HepG2 (cell line): Measurements from ENCODE around the gene GSKIP. TPM values are rescaled to one million over a fixed set of nuclear protein-coding genes. Genes with fewer than 3 reads are reported as not detected.

Experiments used
- FOXK1 ChIP-seq: sonication (generic); formaldehyde crosslinking; IDR thresholded peaks from 2 replicates; pipeline ENCODE4 v1.4.0; 2020; ENCODE audit warnings: low read depth, missing genetic modification reagents, borderline replicate concordance
- GTF2F1 ChIP-seq: fragments of 150-350 bp; IDR thresholded peaks from 2 replicates; pipeline ENCODE4 v1.6.1; 2014; ENCODE audit warnings: low read length
- MED8 ChIP-seq: sonication (generic); formaldehyde crosslinking; IDR thresholded peaks from 2 replicates; pipeline ENCODE4 v1.8.1; 2023; ENCODE audit warnings: mild to moderate bottlenecking, missing genetic modification reagents; ENCODE audit not compliant: insufficient replicate concordance
- NFATC3 ChIP-seq: sonication (generic); formaldehyde crosslinking; IDR thresholded peaks from 2 replicates; pipeline ENCODE4 v1.5.1; 2020; ENCODE audit warnings: mild to moderate bottlenecking, missing genetic modification reagents
- NFE2 ChIP-seq: sonication (generic); formaldehyde crosslinking; IDR thresholded peaks from 2 replicates; pipeline ENCODE4 v1.4.0; 2020; ENCODE audit warnings: missing genetic modification reagents
- NFKB2 ChIP-seq: sonication (generic); formaldehyde crosslinking; IDR thresholded peaks from 2 replicates; pipeline ENCODE4 v1.4.0; 2020; ENCODE audit warnings: missing genetic modification reagents, borderline replicate concordance
- NONO ChIP-seq, 2 experiments: fragments of 450-650 bp in 1 of 2; sonication (generic) in 1 of 2; formaldehyde crosslinking in 1 of 2; IDR thresholded peaks in 1 of 2; conservative IDR thresholded peaks in 1 of 2; 2 replicates each; pipeline versions ENCODE4 v1.6.1 to v1.8.0; 2017 to 2022; ENCODE audit warnings: mild to moderate bottlenecking in 1 of 2, missing genetic modification reagents in 1 of 2, moderate library complexity in 1 of 2
- PRPF4 ChIP-seq: fragments of 200-400 bp; formaldehyde crosslinking; IDR thresholded peaks from 2 replicates; pipeline ENCODE4 v1.6.1; 2016; ENCODE audit warnings: low read length, low read depth; ENCODE audit not compliant: poor library complexity, severe bottlenecking
- ZMAT3 ChIP-seq: sonication (generic); formaldehyde crosslinking; conservative IDR thresholded peaks from 2 replicates; pipeline ENCODE4 v1.7.0; 2021; ENCODE audit warnings: missing genetic modification reagents
- ZNF3 ChIP-seq: IDR thresholded peaks from 2 replicates; pipeline ENCODE4 v1.7.0; 2017; ENCODE audit warnings: inconsistent platforms
- ZNF83 ChIP-seq: sonication (generic); formaldehyde crosslinking; IDR thresholded peaks from 2 replicates; pipeline ENCODE4 v1.4.0; 2020; ENCODE audit warnings: missing genetic modification reagents, mild to moderate bottlenecking, borderline replicate concordance
- polyA plus RNA-seq, 8 experiments: library from polyadenylated mRNA; depleted of rRNA in 3 of 8; stranded (reverse) in 7 of 8; unstranded in 1 of 8; fragments of >200 nt; fragmentation: Illumina TruSeq in 4 of 8; extraction: Trizol in 4 of 8; gene quantifications; 2 replicates each; pipeline versions ENCODE4 v1.2.1 to v1.2.3, GENCODE V29; 2011 to 2016; ENCODE audit warnings: low read depth in 4 of 8, missing spikeins in 1 of 8, mixed read lengths in 1 of 8; ENCODE audit not compliant: insufficient read depth in 1 of 8
- total RNA-seq, 5 experiments: library from RNA; depleted of rRNA; stranded (reverse); fragments of >200 nt; fragmentation: Illumina TruSeq; extraction: Trizol; gene quantifications; 2 replicates each; pipeline ENCODE4 v1.2.3, GENCODE V29; 2016; ENCODE audit warnings: low read depth in 1 of 5
- TF ChIP-seq, protein P1 (sequence below): sonication (generic); formaldehyde crosslinking; IDR thresholded peaks from 2 replicates; pipeline ENCODE4 v1.8.1; 2023; ENCODE audit warnings: mild to moderate bottlenecking, missing genetic modification reagents, borderline replicate concordance
- TF ChIP-seq, protein P2 (sequence below): sonication (generic); formaldehyde crosslinking; IDR thresholded peaks from 2 replicates; pipeline ENCODE4 v1.4.0; 2020; ENCODE audit warnings: mild to moderate bottlenecking, low read depth, missing genetic modification reagents
- TF ChIP-seq, protein P3 (sequence below): IDR thresholded peaks from 2 replicates; pipeline ENCODE4 v1.6.1; 2016; ENCODE audit warnings: mild to moderate bottlenecking
- TF ChIP-seq, protein P4 (sequence below), 2 experiments: fragments of 450-650 bp in 1 of 2; sonication (generic) in 1 of 2; formaldehyde crosslinking in 1 of 2; IDR thresholded peaks; 2 replicates each; pipeline versions ENCODE4 v1.6.1 to v1.8.0; 2016 to 2022; ENCODE audit warnings: antibody characterized with exemption in 1 of 2, mild to moderate bottlenecking in 1 of 2, missing genetic modification reagents in 1 of 2

Gene GSKIP
- total and polyA plus RNA-seq, 2 of the 13 experiments (the other 11 are each of a cell fraction or from before 2014, with no cell fraction given), result 12.5 to 27.3 TPM

DNA sequence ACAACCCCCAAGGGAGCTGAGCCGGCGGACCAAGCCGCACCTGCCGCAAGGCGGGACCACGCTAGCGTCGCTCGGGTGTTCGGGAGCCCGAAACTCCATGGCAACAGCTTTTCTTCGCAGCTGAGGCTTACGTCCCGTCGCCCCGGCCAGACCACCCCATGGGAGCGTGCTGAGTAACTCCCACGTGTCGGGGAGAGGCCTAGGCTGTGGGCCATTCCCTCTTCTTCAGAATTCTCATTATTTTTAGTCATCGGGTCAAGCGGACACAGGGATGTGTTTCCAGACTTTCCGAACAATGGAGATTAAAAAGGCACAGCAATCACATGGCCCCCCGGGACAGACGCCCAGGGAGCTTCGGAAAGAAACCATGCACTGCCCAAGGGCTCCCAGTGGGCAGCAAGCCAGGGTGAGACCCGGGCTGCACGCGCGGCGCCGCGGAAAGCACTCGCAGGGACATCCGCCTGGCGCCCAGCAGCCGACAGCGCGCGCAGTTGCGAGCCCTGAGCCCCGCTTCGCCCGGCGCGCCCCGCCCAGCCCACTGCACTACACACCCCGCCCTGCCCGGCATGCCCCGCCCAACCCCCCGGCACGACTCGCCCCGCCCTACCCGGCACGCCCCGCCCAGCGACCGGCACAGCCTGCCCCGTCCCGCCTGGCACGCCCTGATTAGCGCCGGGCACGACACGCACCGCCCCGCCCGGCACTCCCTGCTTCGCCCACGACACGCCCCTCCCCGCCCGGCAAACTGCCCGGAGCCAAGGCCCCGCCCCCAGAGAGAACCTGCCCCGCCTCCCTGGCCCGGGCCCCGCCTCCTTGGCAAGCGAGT, 28.2 kb downstream of the GSKIP start (continued):
- TF ChIP-seq GTF2F1 (no peak), NFATC3 (CRISPR knock-in tag) (peak; percentile 33; the same call in 1 of the 2 replicates), NONO (IDR thresholded peaks at IDR 0.05) (no peak), NONO (CRISPR knock-in tag; conservative IDR thresholded peaks at IDR 0.05) (peak; percentile 56; the same call in 1 of the 2 replicates), ZNF3 (CRISPR knock-in tag) (no peak), PRPF4 (no peak), NFKB2 (peak; percentile 75; the same call in 1 of the 2 replicates), NFE2 (CRISPR knock-in tag) (no peak), ZMAT3 (CRISPR knock-in tag) (no peak), ZNF83 (CRISPR knock-in tag) (0 out of 2 replicates have a peak, but pooled peaks have one; percentile 65), FOXK1 (CRISPR knock-in tag) (no peak), MED8 (no peak)
- TF ChIP-seq, protein P1, sequence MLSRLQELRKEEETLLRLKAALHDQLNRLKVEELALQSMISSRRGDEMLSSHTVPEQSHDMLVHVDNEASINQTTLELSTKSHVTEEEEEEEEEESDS, result no peak
- TF ChIP-seq, protein P2, sequence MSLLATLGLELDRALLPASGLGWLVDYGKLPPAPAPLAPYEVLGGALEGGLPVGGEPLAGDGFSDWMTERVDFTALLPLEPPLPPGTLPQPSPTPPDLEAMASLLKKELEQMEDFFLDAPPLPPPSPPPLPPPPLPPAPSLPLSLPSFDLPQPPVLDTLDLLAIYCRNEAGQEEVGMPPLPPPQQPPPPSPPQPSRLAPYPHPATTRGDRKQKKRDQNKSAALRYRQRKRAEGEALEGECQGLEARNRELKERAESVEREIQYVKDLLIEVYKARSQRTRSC (CRISPR knock-in tag), result no peak
- TF ChIP-seq, protein P3, sequence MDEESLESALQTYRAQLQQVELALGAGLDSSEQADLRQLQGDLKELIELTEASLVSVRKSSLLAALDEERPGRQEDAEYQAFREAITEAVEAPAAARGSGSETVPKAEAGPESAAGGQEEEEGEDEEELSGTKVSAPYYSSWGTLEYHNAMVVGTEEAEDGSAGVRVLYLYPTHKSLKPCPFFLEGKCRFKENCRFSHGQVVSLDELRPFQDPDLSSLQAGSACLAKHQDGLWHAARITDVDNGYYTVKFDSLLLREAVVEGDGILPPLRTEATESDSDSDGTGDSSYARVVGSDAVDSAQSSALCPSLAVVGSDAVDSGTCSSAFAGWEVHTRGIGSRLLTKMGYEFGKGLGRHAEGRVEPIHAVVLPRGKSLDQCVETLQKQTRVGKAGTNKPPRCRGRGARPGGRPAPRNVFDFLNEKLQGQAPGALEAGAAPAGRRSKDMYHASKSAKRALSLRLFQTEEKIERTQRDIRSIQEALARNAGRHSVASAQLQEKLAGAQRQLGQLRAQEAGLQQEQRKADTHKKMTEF (CRISPR knock-in tag), result no peak; the same call in 1 of the 2 replicates
- TF ChIP-seq, protein P4, sequence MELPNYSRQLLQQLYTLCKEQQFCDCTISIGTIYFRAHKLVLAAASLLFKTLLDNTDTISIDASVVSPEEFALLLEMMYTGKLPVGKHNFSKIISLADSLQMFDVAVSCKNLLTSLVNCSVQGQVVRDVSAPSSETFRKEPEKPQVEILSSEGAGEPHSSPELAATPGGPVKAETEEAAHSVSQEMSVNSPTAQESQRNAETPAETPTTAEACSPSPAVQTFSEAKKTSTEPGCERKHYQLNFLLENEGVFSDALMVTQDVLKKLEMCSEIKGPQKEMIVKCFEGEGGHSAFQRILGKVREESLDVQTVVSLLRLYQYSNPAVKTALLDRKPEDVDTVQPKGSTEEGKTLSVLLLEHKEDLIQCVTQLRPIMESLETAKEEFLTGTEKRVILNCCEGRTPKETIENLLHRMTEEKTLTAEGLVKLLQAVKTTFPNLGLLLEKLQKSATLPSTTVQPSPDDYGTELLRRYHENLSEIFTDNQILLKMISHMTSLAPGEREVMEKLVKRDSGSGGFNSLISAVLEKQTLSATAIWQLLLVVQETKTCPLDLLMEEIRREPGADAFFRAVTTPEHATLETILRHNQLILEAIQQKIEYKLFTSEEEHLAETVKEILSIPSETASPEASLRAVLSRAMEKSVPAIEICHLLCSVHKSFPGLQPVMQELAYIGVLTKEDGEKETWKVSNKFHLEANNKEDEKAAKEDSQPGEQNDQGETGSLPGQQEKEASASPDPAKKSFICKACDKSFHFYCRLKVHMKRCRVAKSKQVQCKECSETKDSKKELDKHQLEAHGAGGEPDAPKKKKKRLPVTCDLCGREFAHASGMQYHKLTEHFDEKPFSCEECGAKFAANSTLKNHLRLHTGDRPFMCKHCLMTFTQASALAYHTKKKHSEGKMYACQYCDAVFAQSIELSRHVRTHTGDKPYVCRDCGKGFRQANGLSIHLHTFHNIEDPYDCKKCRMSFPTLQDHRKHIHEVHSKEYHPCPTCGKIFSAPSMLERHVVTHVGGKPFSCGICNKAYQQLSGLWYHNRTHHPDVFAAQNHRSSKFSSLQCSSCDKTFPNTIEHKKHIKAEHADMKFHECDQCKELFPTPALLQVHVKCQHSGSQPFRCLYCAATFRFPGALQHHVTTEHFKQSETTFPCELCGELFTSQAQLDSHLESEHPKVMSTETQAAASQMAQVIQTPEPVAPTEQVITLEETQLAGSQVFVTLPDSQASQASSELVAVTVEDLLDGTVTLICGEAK (IDR thresholded peaks at IDR 0.05), result no peak
- TF ChIP-seq, protein P4 (CRISPR knock-in tag; IDR thresholded peaks at IDR 0.05), result peak; percentile 71; the same call in 1 of the 2 replicates
